B cell (primary cell): Measurements from ENCODE around the gene SLC25A43. TPM values are rescaled to one million over a fixed set of nuclear protein-coding genes. Genes with fewer than 3 reads are reported as not detected.
"Not testable (repeated sequence)": the region's sequence is repeated elsewhere in the genome, so short reads cannot be mapped to it uniquely, and the experiment has no call there.

Experiments
- ATAC-seq: fragments of 200-7000 bp; cut with Tn5 transposase; one replicate; pipeline ENCODE4 v1.10.0; 2021; ENCODE audit warnings: low read depth, mild to moderate bottlenecking, moderate number of reproducible peaks, moderate library complexity
- CTCF ChIA-PET: fragments of 350-600 bp; sonication (Branson Sonifier 250); formaldehyde crosslinking; loops from one replicate; lab custom pipeline; 2021; ENCODE audit warnings: antibody characterized with exemption, inconsistent platforms; lab: Charles Lee
- POLR2A ChIA-PET: fragments of 350-600 bp; sonication (Branson Sonifier 250); formaldehyde crosslinking; loops from one replicate; lab custom pipeline; 2021; ENCODE audit warnings: antibody characterized with exemption; lab: Charles Lee
- DNase-seq: peaks from one replicate; pipeline ENCODE4 v3.0.0; 2013
- H2AFZ ChIP-seq: 2 replicates; pipeline ENCODE4 v1.6.1; 2012; ENCODE audit warnings: mild to moderate bottlenecking, low read depth, low read length; ENCODE audit not compliant: insufficient read depth, poor library complexity, severe bottlenecking
- H3K27ac ChIP-seq, 2 donors: 1 replicate in 1 of 2; 2 replicates in 1 of 2; pipeline ENCODE4 v1.5.1; 2012 to 2013; ENCODE audit warnings: low read length in 2 of 2, mild to moderate bottlenecking in 2 of 2, moderate library complexity in 1 of 2
- H3K27me3 ChIP-seq, 4 experiments: fragments of 200-600 bp in 1 of 4; sonication (generic) in 1 of 4; replicated peaks in 1 of 4; 1 replicate in 2 of 4; 2 replicates in 2 of 4; pipeline versions ENCODE4 v1.6.1 to v1.7.0; 2013 to 2016; ENCODE audit warnings: low read length in 3 of 4, mild to moderate bottlenecking in 2 of 4, mixed read lengths in 1 of 4, moderate library complexity in 1 of 4; ENCODE audit not compliant: insufficient read depth in 4 of 4, control insufficient read depth in 3 of 4; ENCODE audit errors: control extremely low read depth in 1 of 4
- H3K36me3 ChIP-seq, 2 experiments: replicated peaks in 1 of 2; 1 replicate in 1 of 2; 2 replicates in 1 of 2; pipeline versions ENCODE4 v1.6.1 to v1.7.1; 2013; ENCODE audit warnings: low read length in 1 of 2; ENCODE audit not compliant: insufficient read depth in 2 of 2, control insufficient read depth in 1 of 2; ENCODE audit errors: control extremely low read depth in 1 of 2, extremely low read depth in 1 of 2
- H3K4me1 ChIP-seq, 2 donors: fragments of 200-600 bp in 1 of 2; sonication (generic) in 1 of 2; 1 replicate in 1 of 2; 2 replicates in 1 of 2; pipeline versions ENCODE4 v1.5.1 to v1.6.1; 2013 to 2017; ENCODE audit warnings: low read length in 2 of 2; ENCODE audit not compliant: control insufficient read depth in 2 of 2, insufficient read depth in 2 of 2
- H3K4me2 ChIP-seq: replicated peaks from 2 replicates; pipeline ENCODE3; 2012; ENCODE audit warnings: mild to moderate bottlenecking, low read depth, low read length; ENCODE audit not compliant: poor library complexity, severe bottlenecking
- H3K4me3 ChIP-seq, 5 experiments: fragments of 200-600 bp in 1 of 5; sonication (generic) in 1 of 5; 1 replicate in 3 of 5; 2 replicates in 2 of 5; pipeline versions ENCODE4 v1.5.1 to v1.7.0; 2011 to 2016; ENCODE audit warnings: low read length in 4 of 5, mild to moderate bottlenecking in 4 of 5, low read depth in 2 of 5, control low read depth in 1 of 5, moderate library complexity in 1 of 5; ENCODE audit not compliant: insufficient read depth in 1 of 5; ENCODE audit errors: control extremely low read depth in 1 of 5, extremely low read depth in 1 of 5
- H3K79me2 ChIP-seq: fragments of 200-600 bp; sonication (generic); one replicate; pipeline ENCODE4 v1.6.0; 2016; ENCODE audit warnings: low read length; ENCODE audit not compliant: control insufficient read depth, insufficient read depth
- H3K9ac ChIP-seq: fragments of 200-600 bp; sonication (generic); 2 replicates; pipeline ENCODE4 v1.6.1; 2017; ENCODE audit warnings: mild to moderate bottlenecking, low read length, moderate library complexity
- H3K9me3 ChIP-seq, 3 donors: one replicate each; pipeline versions ENCODE4 v1.6.1 to v1.7.1; 2013; ENCODE audit warnings: low read length in 2 of 3; ENCODE audit not compliant: control insufficient read depth in 2 of 3, insufficient read depth in 1 of 3; ENCODE audit errors: control extremely low read depth in 1 of 3
- H4K20me1 ChIP-seq: 2 replicates; pipeline ENCODE4 v1.6.0; 2012; ENCODE audit warnings: mild to moderate bottlenecking, low read length; ENCODE audit not compliant: insufficient read depth, control insufficient read depth, poor library complexity, severe bottlenecking
- H3K27ac Mint-ChIP-seq: one replicate; pipeline ENCODE4 v1.8.0; 2021; ENCODE audit warnings: mixed read lengths
- H3K27me3 Mint-ChIP-seq: one replicate; pipeline ENCODE4 v1.8.0; 2021; ENCODE audit warnings: mixed read lengths
- H3K4me1 Mint-ChIP-seq: one replicate; pipeline ENCODE4 v1.8.0; 2021; ENCODE audit warnings: mixed read lengths
- H3K4me3 Mint-ChIP-seq: one replicate; pipeline ENCODE4 v1.8.0; 2021; ENCODE audit warnings: mixed read lengths
- H3K9me3 Mint-ChIP-seq: one replicate; pipeline ENCODE4 v1.8.0; 2022; ENCODE audit warnings: mixed read lengths; ENCODE audit not compliant: insufficient read depth
- EZH2 ChIP-seq: IDR thresholded peaks from 2 replicates; pipeline ENCODE4 v1.6.1; 2012; ENCODE audit warnings: borderline replicate concordance, low read depth, mild to moderate bottlenecking, moderate library complexity, low read length; ENCODE audit not compliant: insufficient read depth, poor library complexity, severe bottlenecking
- WGBS: methylation state at CpG from one replicate; pipeline ENCODE4 v1.1.5; 2013; ENCODE audit warnings: missing lambda C conversion rate; ENCODE audit not compliant: insufficient coverage; 5-methylcytosine and 5-hydroxymethylcytosine counted together
- intact Hi-C: fragments of 100-400 bp; cut with micrococcal nuclease; formaldehyde crosslinking; loops from one replicate; pipeline ENCODE4 v1.10.0; 2022
- polyA plus RNA-seq: library from polyadenylated mRNA; depleted of rRNA; stranded (reverse); fragments of >200 nt; gene quantifications from 2 replicates; pipeline ENCODE4 v1.2.3, GENCODE V29; 2012
- total RNA-seq, 2 donors: library from RNA; stranded (reverse); fragments of 120-200 nt in 1 of 2; gene quantifications; 1 replicate in 1 of 2; 2 replicates in 1 of 2; pipeline versions ENCODE4 v1.2.3 to v1.2.4, GENCODE V29; 2013 to 2022
- TF ChIP-seq, protein P1 (sequence below): fragments of 200-600 bp; IDR thresholded peaks from one replicate; pipeline ENCODE4 v1.8.0; 2022; ENCODE audit warnings: antibody characterized with exemption, mild to moderate bottlenecking

The SLC25A43 gene
- total and polyA plus RNA-seq, 2 donors (not counting 1 experiment from before 2014, with no cell fraction given): 9.1 to 11.2 TPM

DNA sequence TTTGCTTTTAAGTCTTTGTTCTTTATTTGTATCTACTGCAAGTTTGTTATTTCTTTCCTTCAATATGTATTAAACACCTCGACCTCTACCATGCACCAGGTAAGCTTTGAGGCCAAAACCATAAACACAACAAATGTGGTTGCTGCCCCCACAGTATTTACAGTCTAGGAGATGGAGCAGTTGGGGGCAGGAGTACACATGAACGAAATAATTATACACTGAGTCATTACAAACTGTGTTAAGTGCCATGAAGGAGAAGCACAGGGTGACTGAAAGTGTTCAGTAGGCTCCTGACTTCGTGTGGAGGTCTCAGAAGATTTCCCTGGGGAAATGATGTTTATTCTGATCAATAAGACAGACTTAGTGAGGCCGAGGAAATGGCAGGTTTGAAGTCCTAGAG is 30.3 kb downstream of the SLC25A43 start:
- H3K27ac Mint-ChIP-seq: no peak overlapping the region
- ATAC-seq (no peak), DNase-seq (no peak)
- no peak overlapping the region for H3K4me2 ChIP-seq
- H3K27me3 Mint-ChIP-seq: no peaks in the 10 kb centered on the region
- 75% methylated on average over 1 of the region's 4 CpGs for WGBS
- no peak overlapping the region for H3K27ac ChIP-seq
- no peak overlapping the region for H3K4me3 ChIP-seq
- H3K4me1 ChIP-seq: peaks cover 23% of the 10 kb centered on the region in 2 donors
- peaks cover 5% of the 10 kb centered on the region for H3K79me2 ChIP-seq
- H3K4me3 Mint-ChIP-seq: no peak overlapping the region
- H2AFZ ChIP-seq: no peak overlapping the region
- no peaks in the 10 kb centered on the region for H3K9me3 ChIP-seq
- intact Hi-C loops: no loop called here
- no peaks in the 10 kb centered on the region for H4K20me1 ChIP-seq
- CTCF ChIA-PET: no interaction called here
- H3K27me3 ChIP-seq: no peaks in the 10 kb centered on the region
- peaks cover 30% of the 10 kb centered on the region for H3K4me1 Mint-ChIP-seq
- H3K9me3 Mint-ChIP-seq: no peaks in the 10 kb centered on the region
- H3K9ac ChIP-seq: no peak overlapping the region
- H3K36me3 ChIP-seq: no peaks in the 10 kb centered on the region
- POLR2A ChIA-PET: interaction anchor here (0.7 kb wide), 1 partner anchor 160 kb away, joined by 3 read pairs; no protein-coding TSS in a partner anchor
- TF ChIP-seq, protein P1, sequence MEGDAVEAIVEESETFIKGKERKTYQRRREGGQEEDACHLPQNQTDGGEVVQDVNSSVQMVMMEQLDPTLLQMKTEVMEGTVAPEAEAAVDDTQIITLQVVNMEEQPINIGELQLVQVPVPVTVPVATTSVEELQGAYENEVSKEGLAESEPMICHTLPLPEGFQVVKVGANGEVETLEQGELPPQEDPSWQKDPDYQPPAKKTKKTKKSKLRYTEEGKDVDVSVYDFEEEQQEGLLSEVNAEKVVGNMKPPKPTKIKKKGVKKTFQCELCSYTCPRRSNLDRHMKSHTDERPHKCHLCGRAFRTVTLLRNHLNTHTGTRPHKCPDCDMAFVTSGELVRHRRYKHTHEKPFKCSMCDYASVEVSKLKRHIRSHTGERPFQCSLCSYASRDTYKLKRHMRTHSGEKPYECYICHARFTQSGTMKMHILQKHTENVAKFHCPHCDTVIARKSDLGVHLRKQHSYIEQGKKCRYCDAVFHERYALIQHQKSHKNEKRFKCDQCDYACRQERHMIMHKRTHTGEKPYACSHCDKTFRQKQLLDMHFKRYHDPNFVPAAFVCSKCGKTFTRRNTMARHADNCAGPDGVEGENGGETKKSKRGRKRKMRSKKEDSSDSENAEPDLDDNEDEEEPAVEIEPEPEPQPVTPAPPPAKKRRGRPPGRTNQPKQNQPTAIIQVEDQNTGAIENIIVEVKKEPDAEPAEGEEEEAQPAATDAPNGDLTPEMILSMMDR: no peak
- TF ChIP-seq EZH2: no peak

DNA sequence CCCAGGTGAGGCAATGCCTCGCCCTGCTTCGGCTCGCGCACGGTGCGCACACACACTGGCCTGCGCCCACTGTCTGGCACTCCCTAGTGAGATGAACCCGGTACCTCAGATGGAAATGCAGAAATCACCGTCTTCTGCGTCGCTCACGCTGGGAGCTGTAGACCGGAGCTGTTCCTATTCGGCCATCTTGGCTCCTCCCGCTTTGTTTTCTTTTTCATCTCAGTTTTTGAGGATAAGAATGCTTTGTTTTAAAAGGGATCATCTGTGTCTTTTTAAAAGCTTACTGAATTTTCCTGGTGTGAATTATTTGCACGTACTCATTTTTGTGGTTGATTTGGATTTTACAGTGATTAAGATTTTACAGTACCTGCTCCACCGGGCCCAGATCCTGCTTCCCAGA is 42.2 kb downstream of the SLC25A43 start:
- H3K79me2 ChIP-seq, ATAC-seq, POLR2A ChIA-PET, H4K20me1 ChIP-seq, H3K9ac ChIP-seq, H3K27ac Mint-ChIP-seq, CTCF ChIA-PET, H3K4me3 Mint-ChIP-seq, H3K27ac ChIP-seq, H3K4me3 ChIP-seq, H3K4me1 ChIP-seq, H3K4me2 ChIP-seq, H3K27me3 ChIP-seq, H3K27me3 Mint-ChIP-seq, H3K4me1 Mint-ChIP-seq, H2AFZ ChIP-seq, intact Hi-C loops, H3K36me3 ChIP-seq, H3K9me3 Mint-ChIP-seq, H3K9me3 ChIP-seq, DNase-seq: not testable (repeated sequence)
- no CpG with 5 or more reads among the region's 17 CpGs for WGBS
